Endothelial cell of umbilical vein (primary cell): Measurements from ENCODE around the gene TSR3. TPM values are rescaled to one million over a fixed set of nuclear protein-coding genes. Genes with fewer than 3 reads are reported as not detected.

Experiments used
- BruUV-seq: library from RNA; stranded (reverse); fragments of 400-500 nt; replicated peaks from 2 replicates; lab custom pipeline; 2021; lab: Mats Ljungman, UMichigan
- CTCF ChIA-PET: fragments of 300-600, 350-600 bp; sonication (Branson Sonifier 250); formaldehyde crosslinking; loops from one replicate; lab custom pipeline; 2021; ENCODE audit warnings: antibody characterized with exemption, inconsistent platforms; lab: Charles Lee
- POLR2A ChIA-PET: fragments of 300-600, 350-600 bp; sonication (Branson Sonifier 250); formaldehyde crosslinking; loops from one replicate; lab custom pipeline; 2021; ENCODE audit warnings: antibody characterized with exemption, inconsistent platforms; lab: Charles Lee
- DNase-seq: peaks from one replicate; pipeline ENCODE4 v3.0.0-alpha.2; 2011; ENCODE audit warnings: low read depth, low spot score
- FAIRE-seq: peaks from 2 replicates; lab custom pipeline; 2011; peaks lifted over from hg19 to GRCh38; lab: Jason Lieb, UNC
- H2AFZ ChIP-seq: 2 replicates; pipeline ENCODE4 v1.6.0; 2012; ENCODE audit warnings: low read depth, low read length, control low read depth, inconsistent platforms
- H3K27ac ChIP-seq: 2 replicates; pipeline ENCODE4 v1.5.1; 2011; ENCODE audit warnings: low read depth, mild to moderate bottlenecking, control low read depth, low read length, moderate library complexity; ENCODE audit not compliant: insufficient read depth
- H3K27me3 ChIP-seq, 2 experiments: 2 replicates each; pipeline versions ENCODE4 v1.6.0 to v1.6.1; 2011; ENCODE audit warnings: low read length in 2 of 2, mixed read lengths in 1 of 2; ENCODE audit not compliant: control insufficient read depth in 2 of 2, insufficient read depth in 2 of 2
- H3K36me3 ChIP-seq, 2 experiments: 2 replicates in 1 of 2; 3 replicates in 1 of 2; pipeline ENCODE4 v1.5.1; 2011; ENCODE audit warnings: low read length in 2 of 2, mild to moderate bottlenecking in 1 of 2, moderate library complexity in 1 of 2; ENCODE audit not compliant: control insufficient read depth in 2 of 2, insufficient read depth in 2 of 2; ENCODE audit errors: extremely low read depth in 1 of 2
- H3K4me1 ChIP-seq: 3 replicates; pipeline ENCODE4 v1.5.1; 2011; ENCODE audit warnings: mild to moderate bottlenecking, low read length; ENCODE audit not compliant: control insufficient read depth, insufficient read depth; ENCODE audit errors: extremely low read depth
- H3K4me2 ChIP-seq: 2 replicates; pipeline ENCODE4 v1.6.1; 2011; ENCODE audit warnings: low read length, control low read depth, mixed read lengths; ENCODE audit not compliant: insufficient read depth
- H3K4me3 ChIP-seq, 3 experiments: fragments of 200-600 bp in 1 of 3; sonication (generic), shearing (Covaris generic) in 1 of 3; replicated peaks in 1 of 3; 2 replicates each; pipeline ENCODE4 v1.5.1; 2011 to 2016; ENCODE audit warnings: control low read depth in 3 of 3, low read length in 3 of 3, mild to moderate bottlenecking in 2 of 3, inconsistent platforms in 1 of 3, low read depth in 1 of 3, moderate library complexity in 1 of 3; ENCODE audit not compliant: insufficient read depth in 1 of 3
- H3K79me2 ChIP-seq: 2 replicates; pipeline ENCODE4 v1.6.0; 2012; ENCODE audit warnings: low read length, inconsistent platforms; ENCODE audit not compliant: control insufficient read depth, insufficient read depth
- H3K9ac ChIP-seq: replicated peaks from 2 replicates; pipeline ENCODE3; 2011; ENCODE audit warnings: low read length, control low read depth; ENCODE audit not compliant: insufficient read depth; ENCODE audit errors: extremely low read depth
- H3K9me1 ChIP-seq: replicated peaks from 3 replicates; pipeline ENCODE4 v1.6.0; 2011; ENCODE audit warnings: mild to moderate bottlenecking, low read length; ENCODE audit not compliant: control insufficient read depth, insufficient read depth; ENCODE audit errors: extremely low read depth
- H3K9me3 ChIP-seq: replicated peaks from 2 replicates; pipeline ENCODE4 v1.5.1; 2012; ENCODE audit warnings: low read length, inconsistent platforms; ENCODE audit not compliant: control insufficient read depth, insufficient read depth
- H4K20me1 ChIP-seq: replicated peaks from 2 replicates; pipeline ENCODE3; 2011; ENCODE audit warnings: mild to moderate bottlenecking, low read length; ENCODE audit not compliant: control insufficient read depth, insufficient read depth; ENCODE audit errors: extremely low read depth
- EZH2 ChIP-seq: IDR thresholded peaks from 2 replicates; pipeline ENCODE4 v1.6.1; 2012; ENCODE audit warnings: borderline replicate concordance, low read depth, mild to moderate bottlenecking, moderate library complexity, low read length, inconsistent platforms; ENCODE audit not compliant: severe bottlenecking
- FOS ChIP-seq: IDR thresholded peaks from 2 replicates; pipeline ENCODE4 v1.6.1; 2011; ENCODE audit warnings: mild to moderate bottlenecking, low read length, moderate library complexity, borderline replicate concordance; ENCODE audit not compliant: insufficient read depth
- GATA2 ChIP-seq: IDR thresholded peaks from 2 replicates; pipeline ENCODE4 v1.7.0; 2011; ENCODE audit warnings: low read depth, mild to moderate bottlenecking, moderate library complexity, mixed read lengths, low read length; ENCODE audit not compliant: insufficient read length, insufficient read depth
- JUN ChIP-seq: IDR thresholded peaks from 2 replicates; pipeline ENCODE4 v1.6.1; 2011; ENCODE audit warnings: borderline replicate concordance, low read depth; ENCODE audit not compliant: insufficient read length, insufficient read depth
- MYC ChIP-seq: IDR thresholded peaks from one replicate; pipeline ENCODE4 v1.6.1; 2011; ENCODE audit warnings: mild to moderate bottlenecking, low read depth, low read length
- POLR2A ChIP-seq: IDR thresholded peaks from 2 replicates; pipeline ENCODE4 v1.6.1; 2012; ENCODE audit warnings: low read depth, mild to moderate bottlenecking, control low read depth, low read length
- POLR2AphosphoS5 ChIP-seq: IDR thresholded peaks from 2 replicates; pipeline ENCODE4 v1.6.1; 2012; ENCODE audit warnings: low read depth, mild to moderate bottlenecking, control low read depth, low read length, moderate library complexity; ENCODE audit not compliant: insufficient read depth
- dilution Hi-C: fragments of 300-500 bp; cut with MboI; formaldehyde crosslinking; loops from one replicate; pipeline ENCODE4 v1.15.0; 2019; ENCODE audit warnings: low sequenced_read_pairs; ENCODE audit not compliant: extremely low pct_ligation_motif_present
- intact Hi-C: fragments of 100-400 bp; cut with micrococcal nuclease; formaldehyde crosslinking; loops from one replicate; pipeline ENCODE4 v1.10.0; 2022
- polyA plus RNA-seq, 4 experiments: library from polyadenylated mRNA; depleted of rRNA in 3 of 4; stranded (reverse) in 3 of 4; unstranded in 1 of 4; fragments of >200 nt; gene quantifications; 2 replicates each; pipeline versions ENCODE4 v1.2.1 to v1.2.3, GENCODE V29; 2011 to 2012; ENCODE audit warnings: missing spikeins in 1 of 4
- total RNA-seq: library from RNA; stranded (reverse); gene quantifications from 2 replicates; pipeline ENCODE4 v1.2.3, GENCODE V29; 2021
- TF ChIP-seq, protein P1 (sequence below), 2 donors: IDR thresholded peaks; 1 replicate in 1 of 2; 2 replicates in 1 of 2; pipeline ENCODE4 v1.5.1; 2011; ENCODE audit warnings: low read length in 2 of 2, mild to moderate bottlenecking in 2 of 2, moderate library complexity in 2 of 2, control low read depth in 1 of 2, inconsistent platforms in 1 of 2, low read depth in 1 of 2; ENCODE audit not compliant: insufficient read depth in 1 of 2; ENCODE audit errors: extremely low read depth in 1 of 2
- TF ChIP-seq, protein P2 (sequence below): IDR thresholded peaks from 2 replicates; pipeline ENCODE4 v1.6.1; 2011; ENCODE audit not compliant: insufficient read depth, insufficient read length

The TSR3 gene
- total and polyA plus RNA-seq, 2 donors (not counting 3 experiments of a cell fraction or from before 2014, with no cell fraction given), result 65.4 to 82.7 TPM

DNA sequence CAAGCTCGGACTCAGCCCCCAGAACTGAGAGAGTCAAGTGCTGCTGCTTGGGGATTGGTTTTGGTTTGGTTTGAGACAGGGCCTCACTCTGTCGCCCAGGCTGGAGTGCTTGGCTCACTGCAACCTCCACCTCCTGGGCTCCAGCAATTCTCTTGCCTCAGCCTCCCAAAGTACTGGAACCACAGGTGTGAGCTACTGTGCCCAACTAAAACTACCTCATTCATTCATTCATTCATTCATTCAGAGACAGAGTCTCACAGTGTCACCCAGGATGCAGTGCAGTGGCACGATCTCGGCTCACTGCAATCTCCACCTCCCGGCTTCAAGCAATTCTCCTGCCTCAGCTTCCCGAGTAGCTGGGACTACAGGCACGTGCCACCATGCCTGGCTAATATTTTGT, 38.1 kb upstream of the TSR3 start:
- H3K9me3 ChIP-seq, result no peaks in the 10 kb centered on the region
- CTCF ChIA-PET, result no interaction called here
- no TSS peak for BruUV-seq
- no peak overlapping the region for H2AFZ ChIP-seq
- no peaks in the 10 kb centered on the region for H4K20me1 ChIP-seq
- DNase-seq (no peak), FAIRE-seq (no peak)
- no peak overlapping the region for H3K4me3 ChIP-seq
- no peaks in the 10 kb centered on the region for H3K4me1 ChIP-seq
- POLR2A ChIA-PET, result no interaction called here
- H3K36me3 ChIP-seq, result peaks cover 0 to 19% of the 10 kb centered on the region in 2 experiments
- H3K9ac ChIP-seq, result no peak overlapping the region
- no peaks in the 10 kb centered on the region for H3K27me3 ChIP-seq
- no peak overlapping the region for H3K27ac ChIP-seq
- dilution Hi-C loops (no loop called here), intact Hi-C loops (no loop called here)
- no peaks in the 10 kb centered on the region for H3K9me1 ChIP-seq
- no peaks in the 10 kb centered on the region for H3K79me2 ChIP-seq
- no peak overlapping the region for H3K4me2 ChIP-seq
- TF ChIP-seq GATA2 (no peak), EZH2 (no peak), POLR2A (no peak), FOS (no peak), JUN (no peak), POLR2AphosphoS5 (no peak), MYC (no peak)
- TF ChIP-seq, protein P1, sequence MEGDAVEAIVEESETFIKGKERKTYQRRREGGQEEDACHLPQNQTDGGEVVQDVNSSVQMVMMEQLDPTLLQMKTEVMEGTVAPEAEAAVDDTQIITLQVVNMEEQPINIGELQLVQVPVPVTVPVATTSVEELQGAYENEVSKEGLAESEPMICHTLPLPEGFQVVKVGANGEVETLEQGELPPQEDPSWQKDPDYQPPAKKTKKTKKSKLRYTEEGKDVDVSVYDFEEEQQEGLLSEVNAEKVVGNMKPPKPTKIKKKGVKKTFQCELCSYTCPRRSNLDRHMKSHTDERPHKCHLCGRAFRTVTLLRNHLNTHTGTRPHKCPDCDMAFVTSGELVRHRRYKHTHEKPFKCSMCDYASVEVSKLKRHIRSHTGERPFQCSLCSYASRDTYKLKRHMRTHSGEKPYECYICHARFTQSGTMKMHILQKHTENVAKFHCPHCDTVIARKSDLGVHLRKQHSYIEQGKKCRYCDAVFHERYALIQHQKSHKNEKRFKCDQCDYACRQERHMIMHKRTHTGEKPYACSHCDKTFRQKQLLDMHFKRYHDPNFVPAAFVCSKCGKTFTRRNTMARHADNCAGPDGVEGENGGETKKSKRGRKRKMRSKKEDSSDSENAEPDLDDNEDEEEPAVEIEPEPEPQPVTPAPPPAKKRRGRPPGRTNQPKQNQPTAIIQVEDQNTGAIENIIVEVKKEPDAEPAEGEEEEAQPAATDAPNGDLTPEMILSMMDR (IDR thresholded peaks at IDR 0.05; ENCODE audit: extremely low read depth in 1 of 2, insufficient read depth in 1 of 2, low read depth in 1 of 2, low read length in 2 of 2), result no peak
- TF ChIP-seq, protein P2, sequence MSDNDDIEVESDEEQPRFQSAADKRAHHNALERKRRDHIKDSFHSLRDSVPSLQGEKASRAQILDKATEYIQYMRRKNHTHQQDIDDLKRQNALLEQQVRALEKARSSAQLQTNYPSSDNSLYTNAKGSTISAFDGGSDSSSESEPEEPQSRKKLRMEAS, result no peak
